GM12891 (cell line): ENCODE results near the gene MTG2.

Experiments used
- POLR2A ChIP-seq: IDR thresholded peaks from 2 replicates; pipeline ENCODE4 v1.6.1; 2011; ENCODE audit warnings: low read depth, low read length, control low read depth
- POLR2AphosphoS5 ChIP-seq: IDR thresholded peaks from 2 replicates; pipeline ENCODE4 v1.6.1; 2011; ENCODE audit warnings: low read depth, low read length, control low read depth
- TAF1 ChIP-seq: IDR thresholded peaks from 2 replicates; pipeline ENCODE4 v1.6.1; 2011; ENCODE audit warnings: low read depth, low read length, control low read depth

DNA sequence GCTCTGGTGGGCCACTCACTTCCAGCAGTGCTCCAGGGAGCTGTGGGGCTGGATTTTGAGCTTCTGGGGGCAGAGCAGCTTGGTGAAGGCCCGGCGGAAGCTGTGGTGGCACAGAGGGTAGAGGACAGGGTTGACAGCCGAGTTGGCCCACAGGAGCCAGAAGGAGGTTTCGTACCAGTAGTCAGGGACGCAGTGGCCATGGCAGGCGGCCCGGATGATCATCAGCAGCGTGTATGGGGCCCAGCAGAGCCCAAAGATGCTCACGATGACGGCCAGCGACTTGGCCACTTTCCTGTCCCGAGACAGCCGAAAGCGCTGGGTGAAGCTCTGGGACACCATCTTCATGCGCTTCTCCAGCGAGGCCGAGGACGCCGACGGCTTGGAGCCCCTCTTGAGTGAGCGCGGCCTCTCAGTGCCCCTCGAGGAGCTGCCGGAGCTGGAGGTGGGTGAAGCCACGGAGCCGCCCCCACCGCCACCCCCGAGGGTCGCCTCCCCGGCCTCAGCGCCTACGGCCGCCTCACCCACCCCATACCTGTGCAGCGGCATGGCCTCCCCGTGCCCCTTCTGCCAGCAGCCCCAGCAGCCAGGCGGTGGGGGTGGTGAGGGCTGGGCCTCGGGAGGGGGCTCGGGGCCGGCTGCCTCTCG lies 33.3 kb downstream of the MTG2 start:
- TF ChIP-seq POLR2A (no peak), POLR2AphosphoS5 (no peak), TAF1 (no peak)
